D721Med (cell line): ENCODE results near the gene ADAMTS16.

Experiments used
- DNase-seq: peaks from one replicate; pipeline ENCODE4 v3.0.0; 2011; ENCODE audit warnings: low spot score; ENCODE audit not compliant: insufficient read length
- FAIRE-seq: peaks from 2 replicates; lab custom pipeline; 2011; peaks lifted over from hg19 to GRCh38; lab: Jason Lieb, UNC
- CTCF ChIP-seq: IDR thresholded peaks from 2 replicates; pipeline ENCODE4 v1.5.1; 2012; ENCODE audit warnings: mild to moderate bottlenecking, control low read depth; ENCODE audit not compliant: insufficient read depth; ENCODE audit errors: missing control alignments

ADAMTS16 gene

GRCh38 chr5:5169466-5169865 lies 29.3 kb downstream of the ADAMTS16 start:
- FAIRE-seq (no peak), DNase-seq (no peak)
- TF ChIP-seq CTCF: no peak

GRCh38 chr5:5178136-5178535 lies 38.0 kb downstream of the ADAMTS16 start:
- no peak for FAIRE-seq
- DNase-seq: no peak
- no peak for TF ChIP-seq CTCF

- no peak for TF ChIP-seq CTCF
- DNase-seq (no peak), FAIRE-seq (no peak)
These were observed 38.5 kb downstream of the ADAMTS16 start for GRCh38 chr5:5178580-5178979.

GRCh38 chr5:5179079-5179478 lies 38.9 kb downstream of the ADAMTS16 start:
- no peak for TF ChIP-seq CTCF
- DNase-seq: no peak

GRCh38 chr5:5179597-5179996 lies 39.5 kb downstream of the ADAMTS16 start:
- DNase-seq: no peak
- no peak for TF ChIP-seq CTCF
- FAIRE-seq: no peak

More at GRCh38 chr5:5179079-5179478, 38.9 kb downstream of the ADAMTS16 start:
- FAIRE-seq: no peak

- FAIRE-seq (no peak), DNase-seq (no peak)
- no peak for TF ChIP-seq CTCF
These were observed 41.7 kb downstream of the ADAMTS16 start for GRCh38 chr5:5181650-5182324.

GRCh38 chr5:5182508-5183188 lies 42.5 kb downstream of the ADAMTS16 start:
- no peak for FAIRE-seq
- DNase-seq: no peak
- no peak for TF ChIP-seq CTCF
